CD4-positive, alpha-beta T cell treated with Interleukin-12 subunit alpha and Interleukin-12 subunit beta, for 1 hour (primary cell): ENCODE results near the gene NTHL1.

Experiments used
- DNase-seq: peaks from one replicate; pipeline ENCODE4 v3.0.0-alpha.2; 2020

Gene NTHL1

DNA sequence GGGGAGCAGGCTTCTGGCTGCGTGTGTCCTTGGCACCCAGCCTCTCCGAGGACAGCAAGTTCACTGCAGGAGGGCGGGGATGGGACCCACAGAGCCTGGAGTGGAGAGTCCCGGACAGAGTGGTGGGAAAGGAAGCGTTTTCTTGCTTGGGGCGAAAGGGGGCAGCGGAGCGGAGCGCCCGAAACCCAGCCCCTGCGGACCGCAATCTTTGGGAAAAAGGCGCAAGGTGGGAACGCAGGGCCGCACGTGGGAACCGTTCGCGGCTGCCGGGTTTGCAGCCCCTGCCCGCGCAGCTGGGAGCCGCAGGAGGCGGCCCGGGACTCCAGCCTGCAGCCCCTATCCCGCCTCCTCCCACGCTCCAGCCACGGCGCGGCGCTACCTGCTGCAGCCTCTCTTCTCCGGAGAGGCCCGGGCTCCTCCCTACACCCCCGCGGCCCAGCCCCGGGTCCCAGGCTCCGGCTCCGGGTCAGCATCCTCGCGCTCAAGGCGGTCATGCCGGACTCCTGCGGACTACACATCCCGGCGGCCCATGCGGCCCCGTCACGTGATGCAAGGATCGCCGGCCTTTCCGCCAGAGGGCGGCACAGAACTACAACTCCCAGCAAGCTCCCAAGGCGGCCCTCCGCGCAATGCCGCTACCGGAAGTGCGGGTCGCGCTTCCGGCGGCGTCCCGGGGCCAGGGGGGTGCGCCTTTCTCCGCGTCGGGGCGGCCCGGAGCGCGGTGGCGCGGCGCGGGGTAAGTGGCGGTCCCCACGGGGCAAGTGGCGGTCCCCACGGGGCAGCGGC, at the start of gene NTHL1, which contains the start of gene TSC2:
Gene NTHL1, minus strand, starts transcription at position 505 of the 786 bp plus-strand sequence. Its CDS starts 11 bp downstream, at position 494.
Gene TSC2, plus strand, starts transcription at position 656 of the 786 bp plus-strand sequence. CDS start 631 bp downstream, outside the sequence.
- DNase-seq = peak; percentile 93

- no peak for DNase-seq
Observed at GRCh38 chr16:2096853-2097595, 49.4 kb upstream of the NTHL1 start.

- DNase-seq = no peak
Observed at GRCh38 chr16:2095918-2096582, 48.4 kb upstream of the NTHL1 start.

DNA sequence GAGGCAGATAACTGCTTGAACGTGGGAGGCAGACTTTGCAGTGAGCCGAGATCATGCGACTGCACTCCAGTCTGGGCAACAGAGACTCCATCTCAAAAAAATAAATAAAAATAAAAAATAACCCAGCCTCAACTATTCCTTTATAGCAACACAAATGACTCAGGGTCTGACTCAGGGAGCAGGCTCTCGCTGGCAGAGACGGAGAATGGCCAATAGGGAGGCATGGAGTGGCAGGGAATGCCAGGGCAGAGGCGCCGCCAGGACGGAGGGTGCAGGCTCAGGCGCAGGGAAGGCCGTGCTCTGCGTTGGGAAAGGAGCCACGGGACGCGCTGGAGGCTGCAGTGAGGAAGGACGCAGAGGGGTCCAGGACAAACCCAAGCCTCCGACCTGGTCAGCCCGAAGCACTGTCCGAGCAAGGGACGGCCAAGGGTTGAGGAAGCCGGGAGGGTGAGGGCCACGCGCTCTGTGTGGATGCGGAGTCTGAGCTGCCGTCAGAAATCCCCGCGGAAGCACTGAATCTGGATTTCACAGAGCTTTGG, 47.8 kb upstream of the NTHL1 start:
- no peak for DNase-seq

DNA sequence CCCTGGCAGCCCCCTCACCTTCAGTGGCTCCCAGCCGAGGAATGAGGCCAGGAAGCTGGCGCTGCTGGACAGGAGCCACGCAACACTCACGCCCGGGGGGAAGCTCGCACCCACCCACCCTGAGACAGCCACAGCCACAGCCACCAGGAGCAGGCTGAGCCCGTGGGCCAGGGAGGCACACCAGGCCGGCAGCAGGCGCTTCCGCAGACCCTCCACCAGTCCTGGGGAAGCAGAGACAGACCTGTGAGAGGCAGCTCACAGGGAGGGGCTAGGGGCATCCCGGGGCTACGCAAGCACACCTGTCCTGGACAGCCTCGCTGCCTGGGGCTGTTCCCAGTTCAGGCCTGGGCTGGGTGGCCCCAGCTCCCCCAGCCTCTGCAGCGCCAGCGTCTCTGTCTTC, 46.2 kb upstream of the NTHL1 start:
- DNase-seq = no peak

GRCh38 chr16:2092866-2093265, 45.2 kb upstream of the NTHL1 start:
- DNase-seq = no peak

DNA sequence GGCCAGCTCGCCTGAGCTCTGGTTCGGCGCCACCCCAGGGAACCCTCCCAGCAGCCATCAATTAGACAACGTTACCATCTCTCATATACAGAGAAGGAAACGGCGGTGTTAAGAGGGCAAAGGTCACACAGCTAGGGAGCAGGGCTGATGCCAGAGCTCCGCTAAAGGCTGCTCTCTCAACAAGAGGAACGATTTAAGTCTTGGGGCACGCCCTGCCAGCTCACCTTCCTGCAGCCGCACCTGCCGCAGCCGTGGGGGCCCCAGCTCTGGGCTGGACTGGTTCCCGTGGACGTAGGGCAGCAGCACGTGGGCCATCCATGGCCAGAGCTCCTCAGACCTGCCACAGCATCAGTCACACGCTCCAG, 44.6 kb upstream of the NTHL1 start:
- no peak for DNase-seq

DNA sequence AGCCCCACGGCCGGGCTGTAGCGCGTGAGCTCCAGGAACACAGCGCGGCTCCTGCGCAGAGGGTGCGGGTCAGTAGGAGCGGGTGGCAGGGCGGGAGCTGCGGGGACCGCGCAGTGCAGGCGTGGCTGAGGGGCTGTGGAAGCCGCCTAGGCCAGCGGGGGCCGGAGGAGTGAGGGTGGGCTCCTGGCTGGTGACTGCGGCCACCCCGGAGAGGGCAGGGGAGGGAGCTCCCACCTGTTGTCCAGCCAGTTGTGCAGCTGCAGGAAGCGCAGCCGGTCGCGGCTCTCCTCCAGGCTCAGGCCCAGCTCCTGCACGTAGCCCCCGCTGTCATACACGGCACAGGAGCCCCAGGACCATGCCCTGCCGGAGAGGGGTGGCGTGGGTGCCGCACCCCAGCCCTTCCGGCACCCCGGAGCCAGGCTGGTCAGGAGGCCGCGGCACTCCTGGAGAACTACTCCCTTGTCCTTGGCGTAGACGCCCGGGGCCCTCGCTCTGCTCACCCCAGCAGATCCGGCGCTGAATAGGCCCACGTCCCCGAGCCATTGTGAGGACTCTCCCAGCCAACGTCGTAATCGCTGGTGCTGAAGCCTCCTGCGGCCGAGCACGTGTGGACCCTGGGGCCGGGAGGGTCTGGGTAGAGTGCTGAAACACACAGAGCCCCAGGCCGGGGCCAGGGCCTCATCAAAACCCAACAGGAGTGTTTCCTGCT, 44.1 kb upstream of the NTHL1 start:
- no peak for DNase-seq

GRCh38 chr16:2090777-2091546, 43.3 kb upstream of the NTHL1 start:
- DNase-seq = peak; percentile 42

DNA sequence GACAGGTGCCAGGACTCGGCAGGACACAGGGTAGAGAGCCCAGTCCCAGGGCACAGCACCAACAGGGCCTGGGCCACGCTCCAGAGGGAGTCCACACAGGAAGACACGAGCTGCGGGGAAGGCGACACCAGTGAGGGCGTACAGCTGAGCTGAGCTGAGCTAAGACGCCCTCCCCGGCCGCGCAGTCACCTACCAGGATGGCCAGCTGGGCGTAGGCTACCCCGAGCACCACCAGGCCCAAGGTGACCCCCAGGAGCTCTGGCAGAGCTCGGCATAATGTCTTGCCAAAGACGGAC, 42.8 kb upstream of the NTHL1 start:
- DNase-seq = no peak

- no peak for DNase-seq
Observed at GRCh38 chr16:2089706-2090480, 42.3 kb upstream of the NTHL1 start.

DNA sequence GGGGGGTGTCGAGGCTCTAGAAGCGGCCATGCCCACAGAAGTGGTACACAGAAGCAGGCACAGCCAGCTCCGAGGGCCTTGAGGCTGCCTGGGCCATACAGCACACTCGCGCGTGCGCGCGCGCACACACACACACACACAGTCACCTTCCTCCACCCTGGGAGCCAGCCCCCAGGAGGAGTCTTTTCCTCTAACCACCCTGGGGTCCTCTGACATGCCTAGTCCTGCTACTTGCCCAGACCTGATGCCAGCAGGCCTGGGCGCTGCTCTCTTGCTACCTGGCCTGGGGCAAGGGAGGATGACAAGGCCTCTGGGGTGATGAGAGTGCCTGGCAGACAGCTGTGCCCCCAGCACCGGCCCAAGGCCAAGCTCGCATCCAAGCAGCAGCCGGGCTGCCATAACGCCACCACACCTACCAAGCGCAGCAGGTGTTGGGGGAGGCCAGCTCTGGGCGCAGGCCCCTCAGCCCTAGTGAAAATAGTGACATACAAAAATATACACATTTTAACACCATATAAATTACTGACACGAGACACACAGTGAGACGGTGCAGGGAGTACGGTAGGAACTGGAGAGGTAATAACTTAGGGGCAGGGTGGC, 41.2 kb upstream of the NTHL1 start:
- no peak for DNase-seq

DNA sequence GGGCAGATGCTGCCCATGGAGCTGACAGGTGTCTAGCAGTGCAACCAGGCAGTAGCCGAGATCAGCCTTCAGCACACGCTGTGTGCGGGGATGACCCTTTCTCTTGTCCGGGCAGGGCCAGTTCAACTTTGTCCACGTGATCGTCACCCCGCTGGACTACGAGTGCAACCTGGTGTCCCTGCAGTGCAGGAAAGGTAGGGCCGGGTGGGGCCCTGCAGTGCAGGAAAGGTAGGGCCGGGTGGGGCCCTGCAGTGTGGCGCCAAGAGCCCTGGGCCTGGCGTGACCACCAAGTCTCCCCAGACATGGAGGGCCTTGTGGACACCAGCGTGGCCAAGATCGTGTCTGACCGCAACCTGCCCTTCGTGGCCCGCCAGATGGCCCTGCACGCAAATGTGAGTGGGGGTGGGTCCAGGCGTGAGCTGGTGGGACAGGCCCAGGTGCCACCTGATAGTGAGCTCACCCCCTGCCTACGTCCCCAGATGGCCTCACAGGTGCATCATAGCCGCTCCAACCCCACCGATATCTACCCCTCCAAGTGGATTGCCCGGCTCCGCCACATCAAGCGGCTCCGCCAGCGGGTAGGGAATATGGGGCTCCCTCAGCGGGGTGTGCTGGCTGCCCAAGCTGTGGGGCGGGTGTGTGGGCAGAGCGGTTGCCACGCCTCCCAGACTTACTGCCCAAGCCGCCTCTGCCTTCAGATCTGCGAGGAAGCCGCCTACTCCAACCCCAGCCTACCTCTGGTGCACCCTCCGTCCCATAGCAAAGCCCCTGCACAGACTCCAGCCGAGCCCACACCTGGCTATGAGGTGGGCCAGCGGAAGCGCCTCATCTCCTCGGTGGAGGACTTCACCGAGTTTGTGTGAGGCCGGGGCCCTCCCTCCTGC, 40.4 kb upstream of the NTHL1 start:
- no peak for DNase-seq

- DNase-seq = no peak
Observed at GRCh38 chr16:2086812-2087747, 39.4 kb upstream of the NTHL1 start.

DNA sequence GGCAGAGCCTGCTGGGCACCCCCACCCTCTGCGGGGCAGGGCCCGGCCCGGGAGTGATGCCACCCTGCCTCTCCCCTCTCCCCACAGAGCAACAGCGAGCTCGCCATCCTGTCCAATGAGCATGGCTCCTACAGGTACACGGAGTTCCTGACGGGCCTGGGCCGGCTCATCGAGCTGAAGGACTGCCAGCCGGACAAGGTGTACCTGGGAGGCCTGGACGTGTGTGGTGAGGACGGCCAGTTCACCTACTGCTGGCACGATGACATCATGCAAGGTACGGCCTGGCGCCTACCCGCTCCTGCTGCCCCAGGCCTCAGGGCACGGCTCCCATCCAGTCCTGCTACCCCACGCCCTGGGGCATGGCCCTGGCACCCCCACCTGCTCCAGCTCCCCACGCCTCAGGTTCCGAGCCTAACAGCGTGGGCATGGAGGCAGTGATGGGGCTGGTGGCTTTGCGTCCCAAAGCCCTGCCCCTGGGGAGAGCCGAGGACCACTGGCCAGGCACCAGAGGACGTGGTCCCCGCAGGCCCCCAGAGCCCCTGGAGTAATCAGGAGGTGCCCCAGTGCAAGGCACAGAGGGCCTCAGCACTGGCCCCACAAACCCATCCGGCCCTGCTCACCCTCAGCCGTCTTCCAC, 38.6 kb upstream of the NTHL1 start:
- DNase-seq = no peak

DNA sequence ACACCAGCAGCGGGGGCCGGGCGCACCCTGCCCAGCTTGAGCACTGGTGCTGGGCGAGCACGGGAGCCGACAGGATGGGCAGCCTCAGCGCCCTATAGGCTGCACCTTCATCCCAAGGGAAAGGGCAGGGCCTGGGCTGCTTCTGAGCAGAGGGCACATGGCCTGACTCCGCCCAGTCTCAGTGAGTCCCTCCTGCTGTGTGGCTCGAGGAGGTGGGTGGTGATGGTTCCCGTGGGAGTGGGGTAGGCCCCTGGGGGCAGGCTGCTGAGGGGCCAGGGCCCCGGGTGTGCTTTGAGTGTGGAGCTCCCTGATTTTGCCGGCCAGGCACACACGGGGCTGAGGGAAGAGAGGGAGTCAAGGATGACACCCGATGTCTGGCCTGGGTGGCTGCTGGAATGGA, 38.0 kb upstream of the NTHL1 start:
- DNase-seq = no peak

DNA sequence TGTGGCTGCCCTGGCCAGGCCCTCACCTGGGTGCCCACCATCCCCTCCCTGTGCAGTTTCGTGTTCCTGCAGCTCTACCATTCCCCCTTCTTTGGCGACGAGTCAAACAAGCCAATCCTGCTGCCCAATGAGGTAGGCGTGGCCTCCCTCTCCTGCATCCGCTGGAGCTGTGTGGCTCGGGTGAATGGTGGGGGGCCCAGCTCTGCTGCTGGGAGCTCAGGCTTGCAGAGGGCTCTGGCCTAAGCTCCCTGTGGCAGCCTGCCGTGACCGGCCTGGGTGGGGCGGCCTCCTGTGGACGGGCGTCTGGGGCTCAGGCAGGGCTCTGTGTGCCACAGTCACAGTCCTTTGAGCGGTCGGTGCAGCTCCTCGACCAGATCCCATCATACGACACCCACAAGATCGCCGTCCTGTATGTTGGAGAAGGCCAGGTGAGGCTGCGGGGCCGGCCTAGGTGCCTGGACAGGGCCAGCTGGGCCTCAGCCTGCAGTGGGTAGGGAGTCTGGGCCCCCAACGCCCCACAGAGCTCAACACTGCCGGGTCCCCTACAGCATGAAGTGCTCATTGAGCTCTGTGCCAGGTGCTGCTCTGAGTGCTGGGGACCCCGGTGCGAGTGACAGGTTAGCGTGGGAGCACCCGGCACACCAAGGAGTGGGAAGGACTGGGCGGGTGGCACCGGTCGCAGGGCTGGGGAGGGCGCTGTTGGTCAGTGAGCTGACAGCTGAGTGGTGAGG, 37.4 kb upstream of the NTHL1 start:
- DNase-seq = no peak
